Pancreas (tissue), 10 donors: ENCODE data around the gene CDC14A. TPM values are rescaled to one million over a fixed set of nuclear protein-coding genes. Genes with fewer than 3 reads are reported as not detected.

ENCODE experiments used
- ATAC-seq, 4 donors: fragments of 200-7000 bp; cut with Tn5 transposase; one replicate each; pipeline versions ENCODE4 v1.8.0 to v1.9.1; 2020; ENCODE audit warnings: mild to moderate bottlenecking in 4 of 4, moderate library complexity in 4 of 4
- DNase-seq, 6 donors: peaks; one replicate each; pipeline ENCODE4 v3.0.0-alpha.2; 2020
- FAIRE-seq: peaks from 2 replicates; lab custom pipeline; 2012; peaks lifted over from hg19 to GRCh38; lab: Jason Lieb, UNC
- H3K27ac ChIP-seq, 4 donors: fragments of 200-600 bp; sonication (generic); 1 replicate in 3 of 4; 2 replicates in 1 of 4; pipeline versions ENCODE4 v1.5.0 to v1.8.0; 2020
- H3K27me3 ChIP-seq, 4 donors: fragments of 200-600 bp; one replicate each; pipeline ENCODE4 v1.8.0; 2021
- H3K36me3 ChIP-seq, 3 donors: fragments of 200-600 bp; sonication (generic) in 1 of 3; one replicate each; pipeline versions ENCODE4 v1.5.0 to v1.8.0; 2020 to 2021
- H3K4me1 ChIP-seq, 3 donors: fragments of 200-600 bp; one replicate each; pipeline ENCODE4 v1.8.0; 2021
- H3K4me3 ChIP-seq, 4 donors: fragments of 200-600 bp; sonication (generic) in 2 of 4; one replicate each; pipeline versions ENCODE4 v1.5.0 to v1.8.0; 2020 to 2021
- H3K9me3 ChIP-seq, 4 donors: fragments of 200-600 bp; one replicate each; pipeline ENCODE4 v1.8.0; 2021
- WGBS, 2 donors: extraction: QIAGEN DNeasy Blood & Tissue Kit; methylation state at CpG; one replicate each; pipeline ENCODE4 v1.1.7; 2013; 5-methylcytosine and 5-hydroxymethylcytosine counted together
- intact Hi-C, 3 donors: fragments of 100-400 bp; cut with DNase I; formaldehyde crosslinking; loops; one replicate each; pipeline versions ENCODE4 v1.11.1 to v1.14.2; 2022
- polyA plus RNA-seq, 2 donors: library from polyadenylated mRNA; stranded (reverse); fragments of 200-250 nt; gene quantifications; one replicate each; pipeline ENCODE4 v1.2.3, GENCODE V29; 2013
- total RNA-seq, 6 donors: library from RNA; stranded (reverse); fragmentation: NEBNext Ultra II Directional in 4 of 6; extraction: Animal tissue kit (Norgen Biotek cat#: 25700) in 4 of 6; gene quantifications; one replicate each; pipeline versions ENCODE4 v1.2.1 to v1.2.4, GENCODE V29; 2021 to 2023
- TF ChIP-seq, protein P1 (sequence below), 4 donors: fragments of 200-600 bp; sonication (generic) in 3 of 4; IDR thresholded peaks; one replicate each; pipeline versions ENCODE4 v1.5.0 to v1.8.0; 2021; ENCODE audit warnings: antibody characterized with exemption in 4 of 4
- donor health status: healthy with polysubstance abuse.
- donor health status: DM: no; HTN: no; CAD: no; lungs with moderate emphysema.
- donor health status: DM: no; HTN: no; CAD: no.
- donor health status: control.
- donor health status: control.
- donor health status: Bipolar disorder and iron deficiency.
- donor health status: DM: yes; HTN: yes; CAD: no.
- donor health status: DM: no; HTN: no; CAD: no.
- donor health status: DM: no; HTN: no; CAD: no.
- donor health status: DM: yes; HTN: yes; CAD: no.

CDC14A gene
- total and polyA plus RNA-seq, 8 donors = 1.4 to 5.2 (median 3.0) TPM

DNA sequence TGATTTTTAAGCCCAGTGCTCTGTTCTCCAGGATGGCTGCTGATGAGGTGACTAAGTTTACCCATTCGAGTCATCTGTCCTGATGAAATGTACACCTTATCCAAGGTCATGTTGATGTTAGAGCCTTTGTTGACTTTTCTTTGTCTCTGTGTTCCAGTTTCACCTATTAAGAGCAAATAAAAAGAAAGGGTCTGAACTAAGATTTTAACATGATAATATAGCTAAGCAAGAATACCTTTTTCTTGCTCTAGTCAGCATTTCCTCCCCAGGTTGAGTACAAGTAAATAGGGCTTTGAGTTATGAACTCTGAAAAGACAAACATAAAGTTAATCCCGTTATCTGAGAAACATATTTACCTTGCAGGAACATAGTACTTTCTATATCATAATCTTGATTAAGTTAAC lies 133.6 kb downstream of the CDC14A start:
- Histone ChIP-seq H3K27me3 (no peaks in the 10 kb centered on the region), H3K4me1 (peaks cover 0 to 6% (median 0%) of the 10 kb centered on the region in 3 donors), H3K9me3 (no peaks in the 10 kb centered on the region), H3K4me3 (no peak overlapping the region), H3K27ac (no peak overlapping the region), H3K36me3 (no peaks in the 10 kb centered on the region)
- intact Hi-C loops = no loop called here
- WGBS, 2 donors = 27 to 33% methylated on average over 2 of the region's 2 CpGs
- TF ChIP-seq, protein P1, sequence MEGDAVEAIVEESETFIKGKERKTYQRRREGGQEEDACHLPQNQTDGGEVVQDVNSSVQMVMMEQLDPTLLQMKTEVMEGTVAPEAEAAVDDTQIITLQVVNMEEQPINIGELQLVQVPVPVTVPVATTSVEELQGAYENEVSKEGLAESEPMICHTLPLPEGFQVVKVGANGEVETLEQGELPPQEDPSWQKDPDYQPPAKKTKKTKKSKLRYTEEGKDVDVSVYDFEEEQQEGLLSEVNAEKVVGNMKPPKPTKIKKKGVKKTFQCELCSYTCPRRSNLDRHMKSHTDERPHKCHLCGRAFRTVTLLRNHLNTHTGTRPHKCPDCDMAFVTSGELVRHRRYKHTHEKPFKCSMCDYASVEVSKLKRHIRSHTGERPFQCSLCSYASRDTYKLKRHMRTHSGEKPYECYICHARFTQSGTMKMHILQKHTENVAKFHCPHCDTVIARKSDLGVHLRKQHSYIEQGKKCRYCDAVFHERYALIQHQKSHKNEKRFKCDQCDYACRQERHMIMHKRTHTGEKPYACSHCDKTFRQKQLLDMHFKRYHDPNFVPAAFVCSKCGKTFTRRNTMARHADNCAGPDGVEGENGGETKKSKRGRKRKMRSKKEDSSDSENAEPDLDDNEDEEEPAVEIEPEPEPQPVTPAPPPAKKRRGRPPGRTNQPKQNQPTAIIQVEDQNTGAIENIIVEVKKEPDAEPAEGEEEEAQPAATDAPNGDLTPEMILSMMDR (IDR thresholded peaks at IDR 0.05) = no peak
- peak; percentile 76 to 83 (median 82) for ATAC-seq
- FAIRE-seq = no peak
- DNase-seq = no peak

DNA sequence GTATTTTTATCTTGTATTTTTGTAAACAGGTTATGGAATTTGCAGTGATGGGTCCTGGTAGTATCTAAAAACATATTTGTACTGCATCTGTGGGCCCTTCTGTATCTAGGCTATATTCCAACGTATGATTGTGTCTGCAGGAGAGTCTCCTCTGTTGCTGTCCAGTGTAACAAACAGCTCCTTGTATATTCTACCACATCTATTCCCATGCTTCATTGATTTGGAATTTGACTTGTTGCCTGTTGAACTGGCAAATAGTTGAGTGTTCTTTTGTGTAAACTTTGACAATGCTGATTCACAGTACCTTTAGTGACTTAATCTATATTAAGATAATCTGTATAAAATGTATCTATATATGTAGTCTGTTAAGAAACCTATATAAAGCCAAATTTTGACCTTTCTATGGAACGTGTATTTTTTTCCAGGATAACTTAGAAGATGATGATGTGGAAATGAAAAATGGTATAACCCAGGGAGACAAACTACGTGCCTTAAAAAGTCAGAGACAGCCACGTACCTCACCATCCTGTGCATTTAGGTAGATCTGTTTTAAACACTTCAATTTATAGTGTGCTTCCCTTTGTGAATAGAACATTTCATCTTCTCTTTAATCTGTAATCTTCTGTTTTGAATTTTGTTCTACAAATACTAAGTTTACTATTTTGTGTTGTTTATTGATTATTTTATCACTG lies 142.2 kb downstream of the CDC14A start:
- intact Hi-C loops = no loop called here
- Histone ChIP-seq H3K9me3 (no peaks in the 10 kb centered on the region), H3K4me3 (no peak overlapping the region), H3K27me3 (no peaks in the 10 kb centered on the region), H3K4me1 (no peaks in the 10 kb centered on the region), H3K36me3 (peaks cover 0 to 13% (median 0%) of the 10 kb centered on the region in 3 donors), H3K27ac (no peak overlapping the region)
- FAIRE-seq = no peak
- TF ChIP-seq, protein P1 (IDR thresholded peaks at IDR 0.05) = no peak
- 80 to 85% methylated on average over 4 of the region's 4 CpGs for WGBS, 2 donors
- ATAC-seq = no peak
- DNase-seq = no peak

DNA sequence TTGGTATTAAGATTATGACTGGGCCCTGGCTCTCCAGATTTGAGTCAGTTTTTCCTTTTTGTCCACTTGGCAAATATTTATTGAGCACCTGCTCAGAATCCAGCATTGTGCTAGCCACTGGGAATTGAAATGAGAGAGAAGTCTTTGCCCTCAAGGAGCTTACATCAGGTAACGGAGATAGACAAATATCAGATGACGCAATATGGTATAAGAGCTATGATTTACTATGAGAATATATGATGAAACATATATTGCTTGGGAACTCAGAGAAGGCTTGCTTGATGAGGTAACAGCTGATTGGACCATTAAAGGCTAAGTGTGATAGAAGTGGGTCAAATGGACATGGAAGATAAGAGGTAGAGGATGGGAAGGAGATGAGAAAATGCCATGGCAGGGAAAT lies 144.6 kb downstream of the CDC14A start:
- no peaks in the 10 kb centered on the region for H3K27me3 ChIP-seq
- no peak for ATAC-seq
- intact Hi-C loops = no loop called here
- H3K36me3 ChIP-seq = peaks cover 0 to 13% (median 4%) of the 10 kb centered on the region in 3 donors
- DNase-seq = no peak
- no peak overlapping the region for H3K27ac ChIP-seq
- H3K4me3 ChIP-seq = no peak overlapping the region
- no peaks in the 10 kb centered on the region for H3K4me1 ChIP-seq
- 97 to 99% methylated on average over 2 of the region's 2 CpGs for WGBS, 2 donors
- TF ChIP-seq, protein P1 (IDR thresholded peaks at IDR 0.05) = no peak
- no peaks in the 10 kb centered on the region for H3K9me3 ChIP-seq
- no peak for FAIRE-seq

DNA sequence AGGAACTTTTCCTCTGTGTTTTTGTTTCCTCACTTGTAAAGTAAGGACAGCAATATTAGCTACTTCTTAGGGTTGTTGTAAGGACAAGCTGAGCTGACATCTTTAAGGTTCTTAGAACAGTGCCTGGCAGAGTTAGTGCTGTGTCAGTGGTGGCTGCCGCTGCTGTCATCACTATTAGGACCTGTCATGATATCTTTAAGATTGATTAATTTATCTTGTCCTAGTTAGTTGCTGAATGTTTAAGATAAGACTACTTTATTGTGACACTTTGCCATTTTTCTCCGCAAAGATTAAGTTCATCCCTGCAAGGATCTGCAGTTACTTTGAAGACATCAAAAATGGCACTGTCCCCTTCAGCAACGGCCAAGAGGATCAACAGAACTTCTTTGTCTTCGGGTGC lies 145.5 kb downstream of the CDC14A start:
- TF ChIP-seq, protein P1 (IDR thresholded peaks at IDR 0.05) = no peak
- Histone ChIP-seq H3K4me1 (no peaks in the 10 kb centered on the region), H3K36me3 (peaks cover 0 to 13% (median 4%) of the 10 kb centered on the region in 3 donors), H3K27ac (no peak overlapping the region), H3K9me3 (no peaks in the 10 kb centered on the region), H3K27me3 (no peaks in the 10 kb centered on the region), H3K4me3 (no peak overlapping the region)
- FAIRE-seq (no peak), ATAC-seq (no peak), DNase-seq (no peak)
- intact Hi-C loops = no loop called here
- 85 to 91% methylated on average over 4 of the region's 4 CpGs for WGBS, 2 donors

DNA sequence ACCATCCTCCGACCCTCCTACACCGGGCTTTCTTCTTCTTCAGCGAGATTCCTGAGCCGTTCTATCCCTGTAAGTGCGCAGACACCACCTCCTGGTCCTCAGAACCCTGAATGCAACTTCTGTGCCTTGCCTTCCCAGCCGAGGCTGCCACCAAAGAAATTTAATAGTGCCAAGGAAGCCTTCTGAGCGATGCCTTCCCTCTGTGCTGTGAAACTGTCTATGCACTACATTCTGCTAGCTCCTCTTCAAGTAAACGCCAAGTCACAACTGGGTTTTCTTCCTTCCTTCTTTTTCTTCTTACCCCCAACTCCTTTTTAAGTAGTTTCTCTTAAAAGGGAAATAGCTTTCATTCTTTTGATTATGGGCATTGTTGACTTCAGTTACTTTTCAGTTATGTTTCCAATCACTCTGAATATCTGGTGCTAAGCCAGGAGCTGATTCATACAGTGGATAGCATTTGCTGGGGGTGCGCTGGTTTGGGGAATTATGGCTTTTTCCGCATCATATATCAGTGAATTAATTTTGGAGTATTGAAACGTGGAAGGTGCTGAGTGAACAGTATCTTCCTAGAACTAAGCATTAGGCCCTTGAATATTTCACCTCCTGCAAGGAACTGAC lies 147.0 kb downstream of the CDC14A start:
- DNase-seq = no peak
- Histone ChIP-seq H3K27me3 (no peaks in the 10 kb centered on the region), H3K36me3 (peaks cover 0 to 13% (median 4%) of the 10 kb centered on the region in 3 donors), H3K9me3 (no peaks in the 10 kb centered on the region), H3K27ac (no peak overlapping the region), H3K4me1 (no peaks in the 10 kb centered on the region), H3K4me3 (no peak overlapping the region)
- ATAC-seq = no peak
- intact Hi-C loops = no loop called here
- FAIRE-seq = no peak
- WGBS, 2 donors = 89 to 92% methylated on average over 11 of the region's 11 CpGs
- TF ChIP-seq, protein P1 (IDR thresholded peaks at IDR 0.05) = no peak
